GM12892 (cell line): Measurements from ENCODE around the gene CYBRD1.

ENCODE experiments used
- POLR2A ChIP-seq: IDR thresholded peaks from 2 replicates; pipeline ENCODE4 v1.6.1; 2011; ENCODE audit warnings: low read depth, low read length, control low read depth
- POLR2AphosphoS5 ChIP-seq: IDR thresholded peaks from 2 replicates; pipeline ENCODE4 v1.6.1; 2011; ENCODE audit warnings: low read depth, low read length, control low read depth
- TAF1 ChIP-seq: IDR thresholded peaks from 2 replicates; pipeline ENCODE4 v1.6.1; 2011; ENCODE audit warnings: low read depth, mild to moderate bottlenecking, control low read depth, low read length, borderline replicate concordance

DNA sequence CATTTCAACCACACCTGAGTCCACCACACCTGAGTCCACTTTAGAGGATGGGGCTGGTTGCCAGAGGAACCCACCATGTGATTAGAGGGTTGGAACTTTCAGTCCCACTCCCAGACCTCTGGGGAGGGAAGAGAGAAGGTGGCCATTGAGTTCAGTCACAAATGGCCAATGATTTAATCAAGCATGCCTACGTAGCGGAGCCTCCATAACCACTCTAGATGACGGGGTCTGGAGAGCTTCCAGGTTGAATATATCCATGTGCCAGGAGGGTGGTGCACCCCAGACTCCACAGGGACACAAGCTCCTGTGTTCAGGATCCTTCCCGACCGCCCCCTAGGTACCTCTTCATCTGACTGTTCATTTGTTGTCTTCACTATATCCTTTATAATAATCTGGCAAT is 53.3 kb downstream of the CYBRD1 start:
- TF ChIP-seq POLR2A (no peak), POLR2AphosphoS5 (no peak), TAF1 (no peak)
